ENCODE measurements around the gene PPP1R9B.
A peak's percentile ranks its signal among the peaks of the same experiment; 100 is the strongest.

Gene PPP1R9B

DNA sequence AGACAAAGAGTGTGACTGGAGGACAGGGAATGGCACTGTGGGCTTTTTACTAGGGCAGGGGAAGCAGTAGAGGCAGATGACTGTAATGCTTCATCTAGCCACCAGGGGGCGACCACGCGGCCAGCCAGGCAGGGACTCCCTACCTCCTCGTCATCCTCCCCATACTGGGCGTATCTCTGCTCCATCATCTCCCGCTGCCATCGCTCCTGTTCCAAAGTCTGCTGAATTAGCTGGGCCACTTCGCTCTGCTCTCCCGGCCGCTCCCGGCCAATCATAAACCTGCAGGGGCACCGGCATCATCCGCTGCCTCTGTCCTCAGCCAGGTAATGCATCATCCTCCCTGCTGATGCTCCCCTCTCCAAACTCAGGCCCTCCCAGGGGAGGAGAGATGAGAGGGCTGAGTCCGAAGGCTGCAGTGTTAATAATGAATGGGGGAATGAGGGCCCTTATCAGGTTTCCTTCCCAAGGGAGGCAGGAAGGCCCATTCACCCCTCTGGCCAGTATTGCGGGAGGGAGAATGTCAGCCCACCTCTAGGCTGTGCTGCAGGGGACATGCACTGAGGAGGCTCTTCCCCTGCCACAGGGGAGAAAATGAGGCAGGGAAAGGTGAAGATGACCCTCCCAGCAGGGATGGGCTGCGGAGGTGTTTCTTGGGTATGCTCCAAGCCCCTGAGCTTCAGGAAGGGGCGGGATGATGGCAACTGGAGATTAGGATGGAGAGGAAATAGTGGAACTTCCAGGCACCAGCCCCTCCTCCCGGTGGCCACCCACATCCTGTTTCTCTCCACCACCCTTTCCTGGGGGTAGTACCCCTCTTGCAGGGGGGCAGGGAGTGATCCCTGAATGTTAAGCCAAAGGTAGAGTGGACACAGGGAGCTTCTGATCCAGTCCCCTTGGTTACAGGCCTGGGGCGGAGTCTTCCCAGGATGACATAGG lies 10.3 kb downstream of the PPP1R9B start:
- DNase-seq, result peak in 1 of 2 experiments; percentile 35

DNA sequence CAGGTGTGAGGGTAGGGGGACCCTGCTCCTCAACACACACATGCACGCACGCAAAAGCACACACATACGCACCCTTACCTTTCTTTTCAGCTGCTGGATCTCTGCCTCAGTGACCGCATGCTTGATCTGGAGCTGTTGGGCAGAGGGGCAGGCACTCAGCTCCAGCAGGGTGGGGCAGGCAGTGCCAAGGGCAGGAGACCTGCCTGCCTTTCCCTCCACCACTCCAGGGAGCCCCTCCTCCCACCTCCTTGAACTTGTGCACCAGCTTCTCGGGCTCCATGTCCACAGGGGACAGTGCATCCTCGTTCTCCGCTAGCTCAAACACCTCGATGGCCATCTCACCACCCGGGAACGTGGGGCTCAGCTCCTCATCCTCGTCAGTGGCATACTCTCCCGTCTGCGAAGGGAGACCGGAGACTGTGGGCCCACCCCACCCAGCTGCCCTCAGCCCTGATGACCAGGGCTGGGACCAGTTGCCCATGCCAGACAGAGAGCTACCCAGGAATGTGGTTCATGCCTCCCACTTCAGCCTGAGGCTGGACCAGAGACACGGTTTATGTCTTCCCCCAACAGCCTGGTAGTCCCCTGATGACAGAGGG lies 11.2 kb downstream of the PPP1R9B start:
- DNase-seq, result no peak

DNA sequence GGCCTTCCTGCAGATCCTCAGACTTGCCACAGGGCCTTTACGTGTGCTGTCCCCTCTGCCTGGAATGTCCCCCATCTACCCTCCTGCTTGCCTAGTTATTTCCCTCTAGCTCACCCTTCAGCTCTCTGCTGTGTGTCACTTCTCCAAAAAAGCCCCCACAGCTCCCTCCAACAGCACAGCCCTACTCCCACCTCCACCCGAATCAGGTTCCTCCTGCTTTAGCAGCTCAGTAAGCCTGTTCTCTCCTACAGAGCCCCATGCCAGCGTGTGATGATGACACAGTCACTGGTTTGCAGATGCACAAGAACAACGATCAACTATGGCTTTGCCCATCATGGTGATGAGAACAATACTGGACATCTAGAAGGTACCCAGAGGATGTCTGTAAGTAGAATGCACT lies 13.4 kb downstream of the PPP1R9B start:
- DNase-seq, result no peak

DNA sequence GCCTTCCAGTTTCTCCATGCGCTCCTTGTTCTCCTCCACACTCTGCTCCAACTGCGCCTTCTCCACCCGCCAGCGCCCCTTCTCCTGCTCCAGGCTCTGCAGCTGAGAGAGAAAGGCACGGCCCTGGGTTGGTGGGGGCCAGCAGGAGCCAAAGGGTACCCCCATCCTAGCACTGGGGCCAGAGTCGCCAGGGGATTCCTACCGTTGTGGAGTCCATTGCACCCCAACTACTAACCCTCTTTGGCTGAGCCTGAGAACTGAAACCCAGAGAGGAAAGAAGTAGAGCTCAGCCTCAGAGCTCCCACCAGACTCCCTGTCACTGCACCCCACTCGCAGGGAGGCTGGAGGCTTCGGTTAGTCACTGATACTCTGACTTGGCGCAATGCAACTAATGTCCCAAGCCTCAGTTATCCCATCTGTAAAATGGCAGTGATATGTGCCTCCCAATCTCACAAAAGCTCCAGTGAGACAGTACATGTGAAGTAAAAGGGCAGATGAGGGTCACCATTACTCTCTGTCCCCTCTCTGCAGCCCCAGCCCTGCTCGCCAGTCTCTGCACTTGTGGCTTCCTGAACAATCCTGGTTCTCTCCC lies 14.3 kb downstream of the PPP1R9B start:
- no peak for DNase-seq

DNA sequence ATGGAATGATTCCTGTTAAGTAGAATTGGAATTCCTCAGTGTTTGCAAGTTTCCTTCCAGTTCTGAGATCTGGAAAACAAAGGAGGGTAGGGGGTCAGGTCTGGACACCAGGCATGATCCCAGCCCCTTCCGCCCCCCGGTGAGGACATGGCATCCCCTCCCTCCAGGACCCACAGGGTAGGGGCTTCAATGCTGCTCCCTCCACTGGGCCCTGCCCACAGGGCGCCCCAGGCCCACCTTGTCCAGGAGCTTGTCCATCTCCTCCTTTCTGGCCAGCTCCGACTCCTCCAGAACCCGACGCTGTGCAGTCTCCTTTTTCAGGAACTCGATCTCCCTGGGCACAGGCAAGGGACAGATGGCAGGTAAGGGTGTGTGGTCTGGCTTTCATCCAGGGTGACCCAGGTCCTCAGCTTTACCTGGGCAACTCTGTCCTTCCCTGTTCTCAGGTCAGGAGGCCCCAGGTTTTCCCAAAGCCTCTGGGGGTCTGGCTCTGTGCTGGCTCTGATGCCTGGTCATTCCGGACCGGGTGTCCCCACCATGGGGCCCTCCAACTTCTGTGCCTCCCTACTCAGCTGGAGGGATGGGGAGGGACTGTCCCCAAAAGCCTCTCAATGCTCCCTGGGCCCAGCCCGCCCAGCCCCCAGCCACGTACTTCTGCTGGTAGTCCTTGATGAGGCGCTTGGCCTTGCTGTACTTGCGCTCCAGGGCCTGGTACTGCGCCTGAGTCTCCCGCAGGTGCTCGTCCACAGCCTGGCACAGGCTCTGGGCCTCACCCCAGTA lies 15.0 kb downstream of the PPP1R9B start:
- DNase-seq, result no peak

DNA sequence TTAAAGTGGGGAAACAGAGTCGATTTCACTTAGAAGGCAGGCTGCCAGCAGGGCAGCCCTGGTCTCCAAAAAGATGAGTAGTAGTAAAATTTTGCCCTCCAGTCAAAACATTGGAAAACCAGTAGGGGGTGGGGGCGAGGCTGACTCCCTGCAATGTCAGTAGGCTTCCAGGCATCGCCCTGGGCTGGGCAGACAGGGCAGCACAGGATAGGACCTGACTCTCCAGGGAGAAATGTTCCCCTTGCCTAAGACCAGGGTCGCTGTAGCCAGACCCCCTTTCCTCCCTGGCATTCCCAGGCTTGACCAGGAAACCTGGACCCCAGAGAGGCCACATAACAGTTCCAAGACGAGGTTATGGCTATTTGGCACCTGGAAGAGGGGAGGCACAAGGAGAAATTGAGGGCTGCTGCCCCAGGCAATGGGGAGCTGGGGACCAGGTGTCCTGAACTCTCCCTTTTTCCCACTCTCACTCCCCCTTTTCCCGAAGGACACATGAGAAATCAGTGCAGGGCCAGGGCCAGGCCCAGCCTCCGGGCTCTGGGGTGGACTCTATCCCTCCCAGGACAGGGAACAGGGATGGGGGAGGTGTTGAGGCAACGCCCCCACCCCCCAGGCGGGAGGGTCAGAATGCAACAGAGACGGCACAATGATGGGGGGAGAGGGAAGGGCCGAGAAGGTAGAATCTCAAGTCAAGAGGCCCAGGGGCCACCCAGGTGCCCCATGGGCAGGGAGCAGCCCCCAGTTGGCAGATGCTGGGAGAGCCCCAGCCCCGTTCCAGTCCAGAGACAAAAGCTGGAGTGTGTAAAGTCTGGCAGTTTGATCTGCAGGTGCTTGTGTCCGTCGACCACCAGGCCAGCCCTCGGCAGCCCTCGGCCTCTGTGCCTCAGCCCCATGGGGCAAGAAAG lies 16.0 kb downstream of the PPP1R9B start:
- DNase-seq, result no peak

DNA sequence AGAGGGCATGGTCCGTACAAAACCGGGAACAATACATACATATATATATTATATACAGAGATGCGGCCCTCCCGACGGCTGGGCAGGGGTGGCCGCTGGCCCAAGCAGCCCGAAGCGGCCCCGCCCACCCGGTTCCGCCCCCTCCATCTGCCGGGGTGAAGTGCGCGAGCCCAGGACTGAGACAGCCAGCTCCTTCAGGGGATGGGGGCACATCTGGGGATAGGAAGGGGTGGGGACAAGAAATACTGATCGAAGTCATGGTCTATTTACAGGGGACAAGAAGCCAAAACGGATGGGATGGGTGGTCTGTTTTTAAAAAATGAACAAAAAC lies 16.7 kb downstream of the PPP1R9B start:
- DNase-seq, result no peak

DNA sequence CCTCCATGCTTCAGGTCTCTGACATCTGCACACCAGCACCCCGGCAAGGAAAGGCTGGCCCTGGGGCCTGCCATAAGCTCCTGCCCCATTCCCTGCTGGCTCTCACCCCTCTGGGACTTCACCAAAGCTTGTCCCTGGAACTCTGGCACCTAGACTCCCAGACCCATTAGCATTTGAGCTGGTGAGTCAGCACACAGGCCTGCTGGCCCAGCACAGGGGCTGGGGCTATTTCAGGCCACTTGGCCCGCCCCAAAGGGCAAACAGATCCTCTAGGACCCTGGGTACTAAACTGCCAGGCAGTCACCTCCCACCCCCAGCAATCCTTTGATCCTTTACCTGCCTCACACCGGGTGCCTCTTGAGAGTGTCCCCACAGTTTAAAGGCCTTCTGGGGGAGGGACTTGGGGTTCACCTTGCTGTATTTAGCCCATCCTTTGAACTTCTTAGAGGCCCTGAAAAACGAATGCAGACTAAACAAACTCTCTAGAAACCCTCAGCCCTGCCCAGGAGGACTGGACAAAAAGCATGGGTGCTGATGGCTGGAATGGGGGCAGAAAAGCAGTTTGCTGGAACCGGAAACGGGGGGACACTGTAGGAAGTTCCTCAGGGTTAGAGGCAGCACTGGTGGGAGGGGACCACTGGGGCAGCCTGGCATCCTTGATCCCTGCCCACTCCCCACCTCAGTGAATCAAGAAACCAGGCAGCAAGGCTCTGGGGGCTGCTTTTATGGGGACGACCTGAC lies 17.3 kb downstream of the PPP1R9B start:
- no peak for DNase-seq

DNA sequence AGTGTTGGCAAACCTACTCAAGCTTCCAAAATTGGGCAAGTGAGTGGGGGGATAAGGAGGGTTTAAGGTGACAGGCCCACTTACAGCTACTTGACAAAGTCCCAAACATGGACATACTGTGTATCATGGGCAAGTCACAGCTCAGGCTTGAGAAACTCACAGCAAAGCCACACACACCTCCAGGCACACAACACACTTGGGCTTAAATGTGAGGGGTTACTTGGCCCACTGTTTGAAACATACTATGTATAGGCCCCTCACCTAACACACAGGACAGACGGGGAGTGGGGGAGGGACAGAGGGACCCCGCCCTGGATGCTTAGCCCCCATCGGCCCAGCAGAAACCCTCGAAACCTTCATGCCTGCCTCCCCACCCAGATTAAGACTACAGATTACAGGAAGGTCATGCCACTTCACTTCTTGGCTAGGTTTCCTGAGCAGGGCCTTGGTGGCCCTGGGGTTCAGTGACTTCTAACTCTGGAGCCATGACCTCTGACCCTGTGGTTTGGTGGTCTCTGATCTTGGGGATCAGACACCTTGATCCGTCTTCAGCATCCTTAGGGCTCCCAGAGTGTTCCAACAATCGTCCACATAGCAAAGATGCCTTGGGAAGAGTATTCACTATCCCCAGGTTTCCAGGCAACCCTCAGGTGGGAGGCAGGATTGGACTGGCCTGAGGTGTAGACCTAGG lies 18.2 kb downstream of the PPP1R9B start:
- DNase-seq, result no peak

DNA sequence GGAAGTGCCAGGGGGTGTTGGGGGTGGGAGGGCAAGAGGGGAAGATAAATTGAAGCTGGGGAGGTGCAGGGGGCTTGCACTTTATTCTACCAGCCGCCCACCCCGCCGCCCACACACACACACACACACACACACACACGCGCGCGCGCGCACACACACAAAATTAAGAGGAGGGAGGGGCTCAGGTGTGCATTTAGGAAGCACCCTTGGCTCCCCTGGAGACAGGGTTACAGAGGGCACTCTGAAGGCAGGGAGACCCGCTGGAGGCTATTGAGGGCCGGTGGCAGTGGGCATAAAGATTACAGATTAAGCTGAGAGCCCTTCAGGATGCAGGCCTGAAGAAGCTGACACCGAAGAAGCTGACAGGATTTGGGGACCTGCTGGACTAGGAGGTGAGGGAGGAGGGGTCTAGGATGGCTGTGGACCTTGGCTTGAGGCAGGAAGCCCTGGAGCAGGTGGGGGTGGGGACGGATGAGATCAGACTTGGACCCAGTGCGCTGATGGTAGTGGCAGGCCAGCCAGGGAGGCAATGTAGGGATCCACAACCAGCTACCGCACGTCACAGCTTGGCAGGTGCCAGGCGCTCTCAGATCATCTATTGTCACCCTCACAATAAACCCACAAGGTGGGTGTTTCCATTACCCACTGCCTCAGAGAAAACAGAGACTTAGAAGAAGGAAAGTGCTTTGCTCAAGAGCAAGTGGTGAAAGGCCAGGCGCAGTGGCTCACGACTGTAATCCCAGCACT lies 19.7 kb downstream of the PPP1R9B start:
- no peak for DNase-seq

DNA sequence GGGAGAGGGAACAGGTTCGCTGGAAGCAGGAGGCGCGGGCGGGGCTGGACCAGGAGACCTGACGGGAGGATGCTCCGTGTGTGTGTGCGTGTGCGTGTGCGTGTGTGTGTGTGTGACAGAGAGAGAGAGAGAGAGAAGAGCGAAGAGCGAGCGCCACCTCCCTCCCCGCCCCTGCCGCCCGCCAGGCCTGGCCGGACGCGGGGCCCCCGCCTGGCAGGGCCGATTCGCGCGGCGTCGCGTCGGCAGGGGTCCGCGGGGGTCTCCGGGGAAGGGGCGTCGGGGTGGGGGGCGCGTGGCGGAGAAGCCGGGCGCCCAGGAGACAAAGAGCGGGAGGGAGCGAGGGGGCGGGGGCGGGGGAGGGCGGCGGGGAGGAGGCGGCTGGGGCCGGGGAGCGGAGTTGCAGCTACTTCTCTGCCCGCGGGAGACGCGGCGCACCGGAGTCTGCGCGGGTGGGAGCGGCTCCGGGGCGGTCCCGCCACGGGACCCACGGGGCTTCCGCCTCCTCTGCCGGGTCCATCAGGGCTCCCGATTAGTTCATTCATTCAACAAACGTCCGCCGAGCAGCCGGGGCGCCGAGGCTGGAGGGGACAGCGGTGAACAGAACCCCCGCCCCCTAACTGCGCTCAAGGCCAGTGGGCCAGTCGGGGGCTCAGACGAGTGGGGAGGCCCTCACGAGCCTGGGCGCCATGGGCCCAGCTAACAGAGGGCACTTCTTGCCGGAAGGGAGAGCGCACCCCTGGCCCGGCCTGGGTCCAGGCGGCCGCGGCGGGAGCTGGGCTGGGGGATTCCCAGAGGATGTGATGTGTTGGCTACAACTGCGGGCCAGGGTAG lies 20.5 kb downstream of the PPP1R9B start, which contains the start of gene SAMD14:
SAMD14 (minus strand) TSS at position 433 of the 831 bp plus-strand sequence. CDS start 5,201 bp downstream, outside the sequence.
- DNase-seq, result no peak

DNA sequence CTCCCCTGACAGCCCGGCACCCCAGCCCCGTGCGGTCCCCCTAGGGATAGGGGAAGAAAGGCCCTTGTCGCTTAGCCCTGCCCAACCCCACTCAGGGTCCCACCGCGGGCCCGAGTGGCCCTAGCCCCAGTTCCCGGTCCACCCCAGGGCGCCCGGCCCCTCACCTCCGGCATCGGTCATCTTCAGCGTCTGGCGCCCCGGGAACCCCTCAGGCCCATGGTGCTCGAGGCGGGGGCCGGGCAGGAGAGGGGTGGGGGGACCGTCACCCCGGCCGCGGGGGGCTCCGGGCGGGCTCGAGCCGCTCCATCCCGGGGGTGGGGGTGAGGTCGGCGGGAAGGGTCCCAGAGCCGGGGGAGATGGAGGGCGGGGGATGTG lies 21.1 kb downstream of the PPP1R9B start:
- DNase-seq, result no peak

DNA sequence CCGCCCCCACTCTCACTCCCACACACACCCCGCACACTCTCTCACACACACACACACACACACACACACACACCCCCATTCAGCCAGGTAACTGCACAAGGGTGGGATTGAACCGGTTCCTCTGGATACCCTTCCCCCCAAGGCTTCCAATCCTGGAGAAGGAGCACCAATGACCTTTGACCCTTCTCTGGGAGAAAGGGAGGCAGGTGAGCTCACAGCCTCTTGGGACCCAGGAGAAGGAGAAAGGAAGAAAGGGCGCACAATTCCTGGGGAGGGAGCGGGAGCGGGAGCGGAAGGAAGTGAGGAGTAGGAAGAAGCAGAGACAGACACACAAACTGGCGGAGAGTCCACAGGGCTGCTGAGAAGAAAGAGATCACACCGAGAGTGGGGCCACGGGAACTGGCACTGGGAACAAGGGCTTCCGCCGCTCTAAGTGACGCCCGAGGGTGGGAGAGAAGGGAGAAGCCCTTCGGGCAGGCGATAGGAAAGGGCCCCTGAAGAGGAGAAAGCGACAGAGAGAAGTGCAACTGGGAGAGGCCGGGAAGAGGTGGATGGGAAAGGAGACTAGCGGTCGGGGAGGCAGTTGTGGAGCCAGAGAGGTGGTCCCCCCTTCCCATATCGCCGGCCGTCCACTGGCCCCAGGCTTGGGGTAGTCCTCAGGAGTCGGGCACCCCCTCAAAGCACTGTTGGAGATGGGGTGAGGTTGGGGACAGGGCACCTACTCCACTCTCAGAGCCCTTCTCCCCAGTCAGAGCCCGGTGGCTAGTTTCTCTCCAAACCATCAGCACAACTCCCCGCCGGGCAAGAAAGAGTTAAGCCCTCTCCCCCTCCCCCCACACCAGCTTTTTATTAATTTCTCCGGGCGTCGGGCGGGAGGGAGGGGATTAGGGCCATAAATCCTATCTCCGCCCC lies 21.8 kb downstream of the PPP1R9B start:
- no peak for DNase-seq

DNA sequence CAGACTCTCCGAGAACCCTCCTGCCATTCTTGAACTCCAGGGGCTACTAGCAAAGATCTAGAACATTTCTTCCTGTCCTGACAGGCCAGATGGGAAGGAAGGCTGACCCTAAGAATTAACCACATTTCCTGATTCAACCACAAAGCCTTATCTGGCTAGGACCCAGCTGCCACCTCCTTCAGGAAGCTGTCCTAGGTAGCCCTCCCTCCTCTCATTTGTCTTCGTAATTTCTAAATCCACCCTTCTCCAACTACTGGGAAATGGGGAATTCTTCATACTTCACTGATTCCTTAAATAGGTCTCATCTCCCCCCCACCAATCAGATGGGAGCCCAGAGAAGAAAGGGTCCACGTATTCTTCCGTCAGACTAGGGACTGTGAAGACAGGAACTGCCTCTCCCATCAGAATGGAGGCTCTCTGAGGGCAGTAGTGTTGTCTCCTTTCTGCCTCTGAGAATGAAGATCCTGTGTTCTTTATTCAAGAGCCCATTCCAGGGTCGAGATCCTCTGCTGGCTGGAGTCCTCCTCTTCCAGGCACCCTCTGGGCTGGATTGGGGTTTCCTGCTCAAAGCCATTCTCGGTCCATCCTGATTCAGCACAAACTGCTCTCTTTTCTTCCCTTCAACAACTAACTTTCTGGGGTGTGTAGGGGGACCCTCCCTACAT lies 22.6 kb downstream of the PPP1R9B start:
- DNase-seq, result no peak

DNA sequence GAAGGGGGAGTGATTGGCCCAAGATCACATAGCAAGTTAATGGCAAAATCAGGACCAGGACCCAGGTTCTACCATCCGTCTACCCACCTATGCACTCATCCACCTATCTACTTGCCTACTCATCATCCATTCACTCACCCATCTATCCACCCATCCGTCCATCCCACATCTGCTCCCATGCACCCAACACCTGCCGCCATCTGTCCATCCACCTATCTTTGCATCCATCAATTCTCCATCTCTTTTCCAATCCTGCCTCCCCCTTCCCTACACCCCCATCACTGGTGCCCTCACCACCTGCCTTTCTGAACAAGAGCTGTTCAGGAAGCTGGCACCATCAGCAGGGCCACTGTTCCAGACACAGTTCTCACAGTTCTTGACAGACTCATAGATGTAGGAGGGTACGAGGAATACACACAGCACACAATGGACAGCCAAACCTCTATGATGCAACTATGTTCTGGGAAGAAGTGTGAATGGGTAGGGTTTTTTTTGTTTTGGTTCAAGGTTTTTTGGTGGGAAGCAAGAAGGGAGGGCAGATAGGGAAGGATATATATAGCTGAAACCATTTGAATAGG lies 25.0 kb downstream of the PPP1R9B start:
- no peak for DNase-seq

DNA sequence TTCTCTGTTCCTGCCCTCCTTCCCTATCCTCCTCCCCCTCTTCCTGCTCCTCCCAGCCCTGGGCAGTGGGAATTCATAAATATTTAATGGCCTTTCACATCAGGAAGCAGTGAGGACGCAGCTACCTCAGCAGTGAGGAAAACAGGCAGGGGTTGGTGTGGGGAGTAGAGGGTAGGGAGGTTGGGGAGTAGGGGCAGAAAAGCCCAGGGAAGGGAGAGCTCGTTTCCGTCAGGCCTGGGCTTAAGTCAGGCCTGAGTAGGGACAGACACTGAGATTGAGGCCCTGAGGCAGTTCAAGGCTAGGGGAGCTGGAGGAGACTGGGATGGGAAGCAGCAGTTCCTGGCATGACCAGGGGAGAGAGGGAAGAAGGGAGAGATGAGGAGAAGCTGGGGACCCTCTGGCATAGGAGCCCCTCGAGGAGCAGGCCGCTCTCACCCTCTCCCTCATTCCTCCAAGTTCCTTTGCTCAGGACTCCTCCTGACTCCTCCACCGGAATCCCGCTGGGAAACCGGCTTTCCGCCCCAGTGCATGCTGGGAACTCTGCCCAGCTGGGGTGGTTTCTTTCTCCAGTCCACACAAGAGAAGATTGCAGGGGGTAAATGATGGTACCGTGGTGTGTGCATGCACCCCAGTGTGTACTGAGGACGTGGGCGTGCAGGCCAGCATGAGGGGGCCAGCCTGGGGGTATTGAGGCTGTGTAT lies 26.7 kb downstream of the PPP1R9B start:
- peak in 1 of 2 experiments; percentile 43 for DNase-seq

Data from NCI-H446 (cell line).